ENCODE results near the gene NPC1L1.
A peak's percentile ranks its signal among the peaks of the same experiment; 100 is the strongest.

Gene NPC1L1

GRCh38 chr7:44505595-44505994 lies 35.5 kb downstream of the NPC1L1 start:
- no peak for DNase-seq

- no peak for DNase-seq
Observed at GRCh38 chr7:44498230-44498954, 42.7 kb downstream of the NPC1L1 start.

GRCh38 chr7:44497155-44498027 lies 43.7 kb downstream of the NPC1L1 start:
- DNase-seq: no peak

GRCh38 chr7:44496385-44496784 lies 44.7 kb downstream of the NPC1L1 start:
- DNase-seq: no peak

GRCh38 chr7:44494960-44495359 lies 46.2 kb downstream of the NPC1L1 start:
- DNase-seq: no peak

GRCh38 chr7:44491229-44491628 lies 49.9 kb downstream of the NPC1L1 start:
- DNase-seq: no peak

- peak; percentile 86 for DNase-seq
Observed at GRCh38 chr7:44490351-44491200, 50.6 kb downstream of the NPC1L1 start, which contains the start of gene NUDCD3. NUDCD3 (minus strand) TSS chr7:44490658; CDS start chr7:44490600, 58 bp downstream.

- DNase-seq: peak; percentile 55
Observed at GRCh38 chr7:44489955-44490350, 51.2 kb downstream of the NPC1L1 start.

DNA sequence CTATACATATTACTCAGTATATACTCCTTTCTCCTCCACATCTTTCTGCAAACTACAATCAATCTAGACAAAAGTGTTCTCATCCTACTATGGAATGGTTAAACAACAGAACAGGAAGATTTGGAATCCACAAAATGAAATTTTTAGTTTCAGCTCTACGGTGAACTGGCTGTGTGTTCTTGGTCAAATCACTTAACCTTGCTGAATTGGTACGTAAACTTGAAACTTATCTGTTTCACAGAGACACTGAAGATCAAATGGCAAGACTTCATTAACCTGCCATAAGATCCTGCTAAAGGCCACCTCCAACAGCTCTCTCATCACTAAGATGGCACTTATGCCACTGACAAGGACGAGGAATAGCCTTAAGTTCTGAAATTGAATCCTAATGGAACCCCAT lies 52.2 kb downstream of the NPC1L1 start:
- no peak for DNase-seq

GRCh38 chr7:44486693-44487092 lies 54.4 kb downstream of the NPC1L1 start:
- no peak for DNase-seq

DNA sequence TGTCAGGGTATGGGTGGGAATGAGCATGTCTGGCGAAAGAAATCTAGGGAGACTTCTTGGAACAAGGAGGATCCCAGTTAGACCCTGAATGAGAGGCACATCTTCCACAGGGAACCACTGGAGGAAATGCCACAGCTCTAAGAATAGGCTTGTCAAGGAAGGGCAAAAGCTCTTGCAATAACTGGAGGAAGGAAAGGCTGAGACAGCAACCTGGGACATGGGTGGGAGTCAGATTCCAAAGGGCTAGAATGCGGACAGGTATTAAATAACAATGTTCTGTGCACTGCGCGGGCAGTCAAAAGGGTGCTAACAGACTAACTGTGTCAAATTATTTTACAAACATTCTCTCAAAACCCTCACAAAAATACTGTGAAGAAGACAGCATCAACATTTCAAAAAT lies 55.1 kb downstream of the NPC1L1 start:
- no peak for DNase-seq

- no peak for DNase-seq
Observed at GRCh38 chr7:44484482-44485313, 56.4 kb downstream of the NPC1L1 start.

DNA sequence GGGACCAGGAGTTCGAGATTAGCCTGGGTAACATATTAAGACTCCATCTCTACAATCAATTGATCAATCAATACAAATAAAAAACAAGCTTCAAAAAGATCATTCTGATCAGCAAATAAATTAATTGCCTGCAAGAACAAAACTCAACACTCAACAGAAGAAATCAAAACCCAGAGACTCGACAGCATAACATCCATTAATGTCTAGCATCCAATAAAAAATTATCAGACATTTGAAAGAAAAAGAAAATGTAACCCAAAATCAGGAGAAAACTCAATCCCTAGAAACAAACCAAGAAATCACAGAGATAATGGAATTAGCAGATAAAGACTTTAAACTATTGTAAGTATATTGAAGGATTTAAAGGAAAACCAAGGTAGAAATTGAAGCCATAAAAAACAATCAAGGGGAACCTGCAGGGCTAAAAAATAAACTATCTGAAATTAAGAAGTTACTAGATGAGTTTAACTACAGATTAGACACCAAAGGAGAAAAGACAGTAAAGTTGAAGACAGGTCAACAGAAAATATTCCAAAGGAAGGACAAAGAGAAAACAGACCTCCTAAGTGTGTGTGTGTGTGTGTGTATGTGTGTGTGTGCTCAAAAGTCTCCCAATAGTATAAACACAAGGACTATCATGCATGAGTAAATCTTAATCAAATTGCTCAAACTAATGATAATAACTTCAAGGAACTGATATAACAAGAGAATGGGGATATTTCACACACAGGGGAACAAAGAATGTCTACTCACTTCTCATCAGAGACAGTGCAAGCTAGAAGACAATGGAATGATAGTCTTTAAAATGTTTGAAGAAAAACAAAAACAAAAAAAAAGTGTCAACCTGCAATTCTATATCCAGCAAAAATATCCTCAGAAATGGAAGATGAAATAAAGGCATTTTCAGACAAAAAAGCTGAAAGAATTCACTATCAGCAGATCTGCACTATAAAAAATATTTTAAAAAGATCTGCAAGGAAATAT lies 58.3 kb downstream of the NPC1L1 start:
- DNase-seq: no peak

GRCh38 chr7:44477938-44478337 lies 63.2 kb downstream of the NPC1L1 start:
- DNase-seq: no peak

GRCh38 chr7:44477063-44477830 lies 63.9 kb downstream of the NPC1L1 start:
- peak; percentile 78 for DNase-seq

GRCh38 chr7:44476313-44476712 lies 64.8 kb downstream of the NPC1L1 start:
- DNase-seq: no peak

GRCh38 chr7:44473295-44473694 lies 67.8 kb downstream of the NPC1L1 start:
- DNase-seq: no peak

DNA sequence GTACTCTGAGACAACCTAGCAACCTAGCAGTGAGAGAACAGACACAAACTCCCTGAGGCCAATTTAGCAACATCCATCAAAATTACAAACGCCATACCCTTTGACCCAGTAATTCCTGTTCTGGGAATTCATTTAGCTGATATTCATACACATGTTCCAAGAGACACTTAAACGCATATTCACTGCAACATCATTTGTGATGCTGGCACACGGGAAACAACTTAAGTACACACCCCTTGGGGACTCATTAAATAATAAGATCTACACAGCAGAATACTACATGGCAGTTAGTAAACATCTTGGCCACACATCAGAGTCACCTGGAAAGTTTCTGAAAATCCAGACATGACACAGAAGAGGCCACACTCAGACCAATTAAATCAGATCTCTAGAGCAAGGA lies 68.3 kb downstream of the NPC1L1 start:
- DNase-seq: no peak

DNA sequence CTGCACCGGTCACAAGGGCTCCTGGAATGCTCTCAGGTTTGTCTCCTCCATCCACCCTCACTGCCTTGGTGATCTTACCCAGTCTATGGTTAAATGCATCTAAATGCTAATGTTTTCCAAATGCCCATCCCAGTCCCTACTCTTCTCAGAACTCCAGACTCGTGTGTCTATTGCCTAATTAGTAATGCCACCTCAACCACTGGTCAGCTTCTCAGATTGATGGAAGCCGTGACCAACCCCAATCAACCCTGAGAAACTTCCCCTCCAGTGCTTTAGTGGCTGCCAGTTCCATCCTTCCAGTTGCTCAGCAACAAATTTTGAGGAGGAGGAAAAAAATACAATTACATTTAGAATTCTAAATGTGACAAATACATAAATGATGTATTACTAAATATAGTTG lies 69.3 kb downstream of the NPC1L1 start:
- no peak for DNase-seq

DNA sequence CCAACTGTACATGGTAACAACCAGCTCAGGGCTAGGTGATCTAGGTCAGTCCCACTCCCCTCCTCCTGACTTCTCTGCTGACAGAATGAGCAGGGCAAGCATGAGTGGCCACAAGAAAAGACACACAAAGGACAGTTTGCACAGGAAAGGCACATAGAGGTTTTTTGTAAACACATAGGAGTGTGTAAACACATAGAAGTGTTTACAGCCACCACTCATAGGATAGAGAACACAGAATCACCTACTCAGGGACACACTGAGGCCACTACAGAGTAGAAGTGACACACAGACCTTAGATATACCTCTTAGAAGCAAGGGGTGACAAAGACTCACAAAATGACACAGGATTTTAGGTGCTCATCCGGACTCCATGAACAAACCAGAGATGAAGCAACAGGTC lies 69.7 kb downstream of the NPC1L1 start:
- no peak for DNase-seq

Measured in CD4-positive, alpha-beta T cell treated with Interleukin-17A for 1 hour (primary cell).